Measurements from ENCODE around the gene DCLK1.

The DCLK1 gene

GRCh38 chr13:36131222-36131930 is at the start of gene DCLK1:
Gene DCLK1 (minus strand): TSS chr13:36131382.
- DNase-seq (ENCODE audit: low read depth), result peak; percentile 12

- no peak for DNase-seq (ENCODE audit: low read depth)
Measured at GRCh38 chr13:36175621-36176020, 44.4 kb upstream of the DCLK1 start.

- no peak for DNase-seq (ENCODE audit: low read depth)
Measured at GRCh38 chr13:36174923-36175322, 43.7 kb upstream of the DCLK1 start.

- no peak for DNase-seq (ENCODE audit: low read depth)
Measured at GRCh38 chr13:36173571-36174322, 42.6 kb upstream of the DCLK1 start.

GRCh38 chr13:36166046-36166445 is 34.9 kb upstream of the DCLK1 start:
- DNase-seq (ENCODE audit: low read depth), result peak; percentile 38

GRCh38 chr13:36163809-36164308 is 32.7 kb upstream of the DCLK1 start:
- DNase-seq (ENCODE audit: low read depth), result peak; percentile 92

GRCh38 chr13:36163286-36163685 is 32.1 kb upstream of the DCLK1 start:
- DNase-seq (ENCODE audit: low read depth), result no peak

GRCh38 chr13:36160297-36160696 is 29.1 kb upstream of the DCLK1 start:
- DNase-seq (ENCODE audit: low read depth), result no peak

GRCh38 chr13:36158611-36159010 is 27.4 kb upstream of the DCLK1 start:
- no peak for DNase-seq (ENCODE audit: low read depth)

- DNase-seq (ENCODE audit: low read depth), result no peak
Measured at GRCh38 chr13:36157480-36157879, 26.3 kb upstream of the DCLK1 start.

GRCh38 chr13:36154567-36155291 is 23.5 kb upstream of the DCLK1 start:
- no peak for DNase-seq (ENCODE audit: low read depth)

- DNase-seq (ENCODE audit: low read depth), result no peak
Measured at GRCh38 chr13:36151591-36151990, 20.4 kb upstream of the DCLK1 start.

- DNase-seq (ENCODE audit: low read depth), result peak; percentile 13
Measured at GRCh38 chr13:36148446-36148845, 17.3 kb upstream of the DCLK1 start.

GRCh38 chr13:36147330-36147729 is 16.1 kb upstream of the DCLK1 start:
- no peak for DNase-seq (ENCODE audit: low read depth)

- no peak for DNase-seq (ENCODE audit: low read depth)
Measured at GRCh38 chr13:36146511-36147269, 15.5 kb upstream of the DCLK1 start.

- no peak for DNase-seq (ENCODE audit: low read depth)
Measured at GRCh38 chr13:36143738-36144137, 12.6 kb upstream of the DCLK1 start.

GRCh38 chr13:36142735-36143134 is 11.6 kb upstream of the DCLK1 start:
- DNase-seq (ENCODE audit: low read depth), result no peak

- no peak for DNase-seq (ENCODE audit: low read depth)
Measured at GRCh38 chr13:36135876-36136275, 4.7 kb upstream of the DCLK1 start.

- no peak for DNase-seq (ENCODE audit: low read depth)
Measured at GRCh38 chr13:36134632-36135031, 3.5 kb upstream of the DCLK1 start.

- DNase-seq (ENCODE audit: low read depth), result no peak
Measured at GRCh38 chr13:36133950-36134626, 2.9 kb upstream of the DCLK1 start.

GRCh38 chr13:36132376-36132775 is 1.2 kb upstream of the DCLK1 start:
- no peak for DNase-seq (ENCODE audit: low read depth)

All from fibroblast of gingiva (primary cell).